Suprapubic skin (tissue), 3 donors: ENCODE data around the gene TTC24.

Experiments used
- CTCF ChIP-seq, 2 donors: fragments of 200-600 bp in 1 of 2; fragments of 450-650 bp in 1 of 2; sonication (generic) in 1 of 2; IDR thresholded peaks; one replicate each; pipeline ENCODE4 v1.5.1; 2016 to 2019; ENCODE audit warnings: antibody characterized with exemption in 2 of 2, mild to moderate bottlenecking in 1 of 2, moderate library complexity in 1 of 2
- EP300 ChIP-seq: sonication (generic); formaldehyde crosslinking; IDR thresholded peaks from one replicate; pipeline ENCODE4 v1.6.1; 2017; ENCODE audit warnings: antibody characterized with exemption

GRCh38 chr1:156600733-156601121 is 21.2 kb downstream of the TTC24 start:
- TF ChIP-seq EP300, result no peak
- TF ChIP-seq CTCF (IDR thresholded peaks at IDR 0.05), result no peak
